CD8-positive, alpha-beta memory T cell (primary cell): ENCODE data around the gene PTP4A2. TPM values are rescaled to one million over a fixed set of nuclear protein-coding genes. Genes with fewer than 3 reads are reported as not detected.

Source experiments
- CTCF ChIA-PET: fragments of 350-600 bp; sonication (Branson Sonifier 250); formaldehyde crosslinking; loops from one replicate; lab custom pipeline; 2021; ENCODE audit warnings: antibody characterized with exemption; lab: Charles Lee
- POLR2A ChIA-PET: fragments of 350-600 bp; sonication (Branson Sonifier 250); formaldehyde crosslinking; loops from one replicate; lab custom pipeline; 2021; ENCODE audit warnings: antibody characterized with exemption; lab: Charles Lee
- DNase-seq, 5 donors: peaks; one replicate each; pipeline versions ENCODE4 v3.0.0 to v3.0.0-alpha.2; 2020 to 2022; ENCODE audit warnings: mixed read lengths in 1 of 5
- H3K27ac ChIP-seq: one replicate; pipeline ENCODE4 v1.7.0; 2013; ENCODE audit warnings: low read depth, mild to moderate bottlenecking, low read length, moderate library complexity
- H3K27me3 ChIP-seq: 2 replicates; pipeline ENCODE4 v1.7.0; 2013; ENCODE audit warnings: low read length, mild to moderate bottlenecking; ENCODE audit not compliant: insufficient read depth, poor library complexity, severe bottlenecking
- H3K36me3 ChIP-seq: 2 replicates; pipeline ENCODE4 v1.7.0; 2013; ENCODE audit warnings: mild to moderate bottlenecking, low read length, moderate library complexity; ENCODE audit not compliant: insufficient read depth
- H3K4me1 ChIP-seq: 2 replicates; pipeline ENCODE4 v1.7.0; 2013; ENCODE audit warnings: mild to moderate bottlenecking, low read length, moderate library complexity; ENCODE audit not compliant: insufficient read depth
- H3K4me3 ChIP-seq: 2 replicates; pipeline ENCODE4 v1.7.0; 2013; ENCODE audit warnings: mild to moderate bottlenecking, low read length
- H3K9me3 ChIP-seq: 2 replicates; pipeline ENCODE4 v1.7.0; 2013; ENCODE audit warnings: mild to moderate bottlenecking, low read length
- H3K27ac Mint-ChIP-seq, 8 donors: one replicate each; pipeline ENCODE4 v1.8.0; 2020 to 2021; ENCODE audit warnings: mixed read lengths in 8 of 8, mild to moderate bottlenecking in 6 of 8, inconsistent platforms in 3 of 8, moderate library complexity in 3 of 8
- H3K27me3 Mint-ChIP-seq, 2 donors: one replicate each; pipeline ENCODE4 v1.8.0; 2020 to 2021; ENCODE audit warnings: mixed read lengths in 2 of 2, mild to moderate bottlenecking in 1 of 2, moderate library complexity in 1 of 2
- H3K36me3 Mint-ChIP-seq, 3 donors: one replicate each; pipeline ENCODE4 v1.8.0; 2020 to 2021; ENCODE audit warnings: mixed read lengths in 3 of 3, inconsistent platforms in 1 of 3, mild to moderate bottlenecking in 1 of 3
- H3K4me1 Mint-ChIP-seq, 3 donors: one replicate each; pipeline ENCODE4 v1.8.0; 2020 to 2021; ENCODE audit warnings: mixed read lengths in 3 of 3, inconsistent platforms in 1 of 3, mild to moderate bottlenecking in 1 of 3
- H3K4me3 Mint-ChIP-seq, 7 donors: one replicate each; pipeline ENCODE4 v1.8.0; 2020 to 2021; ENCODE audit warnings: mixed read lengths in 7 of 7, mild to moderate bottlenecking in 6 of 7, moderate library complexity in 4 of 7, inconsistent platforms in 2 of 7
- H3K9me3 Mint-ChIP-seq, 5 donors: one replicate each; pipeline ENCODE4 v1.8.0; 2020 to 2022; ENCODE audit warnings: mixed read lengths in 5 of 5, mild to moderate bottlenecking in 3 of 5, moderate library complexity in 2 of 5, inconsistent platforms in 1 of 5
- polyA plus RNA-seq: library from polyadenylated mRNA; unstranded; fragments of 300-500 nt; fragmentation: Illumina TruSeq; gene quantifications from one replicate; pipeline ENCODE4 v1.2.3, GENCODE V29; 2021
- total RNA-seq, 2 experiments: library from RNA; stranded (reverse); gene quantifications; one replicate each; pipeline ENCODE4 v1.2.3, GENCODE V29; 2021

The PTP4A2 gene
- total and polyA plus RNA-seq, 3 experiments from 2014 or later, result 339 to 598 (median 368) TPM

DNA sequence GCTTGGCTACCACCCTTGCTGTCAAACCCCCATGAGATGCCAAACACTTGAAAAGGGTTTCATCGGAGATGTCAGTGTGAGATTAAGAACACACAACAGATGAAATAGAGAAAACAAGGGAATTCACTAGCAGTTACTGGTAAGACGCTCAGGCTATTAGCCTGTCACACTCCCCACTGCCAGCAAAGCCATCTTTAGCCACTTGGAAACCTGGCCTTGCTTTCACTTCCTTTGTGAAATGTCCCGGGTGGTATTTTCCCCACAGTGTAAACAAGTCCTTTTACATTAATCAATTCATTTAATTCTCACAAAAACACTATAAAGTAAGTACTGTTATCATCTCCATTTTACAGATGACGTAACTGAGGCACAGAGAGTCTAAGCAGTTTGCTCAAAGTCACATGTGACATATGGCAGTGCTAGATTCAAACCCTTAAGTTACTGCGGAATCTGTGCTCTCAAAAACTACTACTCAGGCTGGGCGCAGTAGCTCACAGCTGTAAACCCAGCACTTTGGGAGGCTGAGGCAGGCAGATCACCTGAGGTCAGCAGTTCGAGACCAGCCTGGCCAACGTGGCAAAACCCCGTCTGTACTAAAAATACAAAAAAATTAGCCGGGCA, 42.8 kb upstream of the PTP4A2 start:
- ChIA-PET CTCF (interaction anchor here (1.6 kb wide), 1 partner anchor 40 kb away, joined by 3 read pairs; no protein-coding TSS in a partner anchor), POLR2A (no interaction called here)
- H3K27me3 ChIP-seq, result no peaks in the 10 kb centered on the region
- no peaks in the 10 kb centered on the region for H3K9me3 ChIP-seq
- Mint-ChIP-seq H3K4me3 (peak overlapping the region in 5 of 7 donors; percentile 22 to 87 (median 55)), H3K27me3 (no peaks in the 10 kb centered on the region), H3K27ac (peak overlapping the region; percentile 54 to 97 (median 84)), H3K36me3 (no peaks in the 10 kb centered on the region), H3K9me3 (no peaks in the 10 kb centered on the region), H3K4me1 (peaks cover 52 to 59% (median 57%) of the 10 kb centered on the region in 3 donors)
- DNase-seq, result no peak
- no peak overlapping the region for H3K4me3 ChIP-seq
- no peaks in the 10 kb centered on the region for H3K36me3 ChIP-seq
- H3K27ac ChIP-seq, result no peak overlapping the region
- peaks cover 52% of the 10 kb centered on the region for H3K4me1 ChIP-seq

GRCh38 chr1:31978843-31979400, 40.8 kb upstream of the PTP4A2 start:
- H3K4me1 Mint-ChIP-seq, result peaks cover 40 to 44% (median 41%) of the 10 kb centered on the region in 3 donors
- no peak for DNase-seq
- no peaks in the 10 kb centered on the region for H3K27me3 ChIP-seq
- no peak overlapping the region for H3K4me3 ChIP-seq
- no peak overlapping the region for H3K27ac ChIP-seq
- H3K27me3 Mint-ChIP-seq, result no peaks in the 10 kb centered on the region
- H3K4me3 Mint-ChIP-seq, result no peak overlapping the region
- H3K9me3 ChIP-seq, result no peaks in the 10 kb centered on the region
- H3K36me3 ChIP-seq, result no peaks in the 10 kb centered on the region
- H3K9me3 Mint-ChIP-seq, result no peaks in the 10 kb centered on the region
- peaks cover 32% of the 10 kb centered on the region for H3K4me1 ChIP-seq
- ChIA-PET CTCF (interaction anchor here (1.5 kb wide), 1 partner anchor 15 kb away, joined by 3 read pairs; no protein-coding TSS in a partner anchor), POLR2A (no interaction called here)
- peak overlapping the region in 3 of 8 donors; percentile 46 to 82 (median 69) for H3K27ac Mint-ChIP-seq
- H3K36me3 Mint-ChIP-seq, result no peaks in the 10 kb centered on the region

DNA sequence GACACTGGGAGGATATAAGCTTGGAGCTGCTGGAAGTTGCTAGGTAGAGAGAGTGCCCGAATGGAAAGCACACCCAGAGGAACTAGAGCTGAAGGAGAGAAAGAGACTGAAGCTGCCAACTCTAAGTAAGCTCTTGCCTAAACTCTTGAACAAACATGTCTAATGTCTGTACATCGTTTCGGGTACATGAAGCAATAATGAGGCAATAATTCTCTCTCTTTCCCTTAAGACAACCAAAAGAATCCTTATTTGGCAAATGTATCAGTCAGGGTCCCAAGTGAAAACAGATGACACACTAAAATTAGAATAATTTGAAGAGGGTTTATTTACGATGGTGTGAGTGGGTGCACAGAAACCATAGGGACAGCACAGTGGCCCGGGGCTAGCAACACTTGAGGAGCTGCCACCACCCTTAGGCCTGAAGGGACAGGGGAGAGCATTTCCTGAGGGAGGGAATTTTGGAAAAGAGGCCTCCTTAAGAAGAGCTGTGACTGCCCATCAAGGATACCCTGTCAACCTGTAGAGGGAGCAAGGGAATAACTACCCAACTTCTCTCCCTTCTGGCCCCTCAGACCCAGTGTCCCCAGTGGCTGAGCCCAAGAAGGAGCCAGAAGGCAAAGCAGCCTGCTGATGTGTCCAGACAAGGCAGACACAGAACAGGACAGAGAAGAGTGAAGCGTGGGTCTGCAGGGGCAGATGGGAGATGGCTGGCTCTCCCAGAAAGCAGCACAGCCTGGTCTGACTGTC, 39.4 kb upstream of the PTP4A2 start:
- Mint-ChIP-seq H3K36me3 (no peaks in the 10 kb centered on the region), H3K4me3 (no peak overlapping the region), H3K4me1 (peaks cover 27 to 31% (median 28%) of the 10 kb centered on the region in 3 donors), H3K27me3 (no peaks in the 10 kb centered on the region), H3K9me3 (no peaks in the 10 kb centered on the region), H3K27ac (peak overlapping the region in 3 of 8 donors; percentile 41 to 90 (median 72))
- H3K9me3 ChIP-seq, result no peaks in the 10 kb centered on the region
- no peaks in the 10 kb centered on the region for H3K36me3 ChIP-seq
- H3K27ac ChIP-seq, result no peak overlapping the region
- H3K27me3 ChIP-seq, result no peaks in the 10 kb centered on the region
- peaks cover 18% of the 10 kb centered on the region for H3K4me1 ChIP-seq
- no peak overlapping the region for H3K4me3 ChIP-seq
- POLR2A ChIA-PET, result no interaction called here
- CTCF ChIA-PET, result interaction anchor here (0.6 to 1.5 kb wide), 5 partner anchors 14 to 188 kb away, joined by 3 to 5 read pairs (median 3); partner anchors contain the start of gene PTP4A2
- DNase-seq, result no peak

DNA sequence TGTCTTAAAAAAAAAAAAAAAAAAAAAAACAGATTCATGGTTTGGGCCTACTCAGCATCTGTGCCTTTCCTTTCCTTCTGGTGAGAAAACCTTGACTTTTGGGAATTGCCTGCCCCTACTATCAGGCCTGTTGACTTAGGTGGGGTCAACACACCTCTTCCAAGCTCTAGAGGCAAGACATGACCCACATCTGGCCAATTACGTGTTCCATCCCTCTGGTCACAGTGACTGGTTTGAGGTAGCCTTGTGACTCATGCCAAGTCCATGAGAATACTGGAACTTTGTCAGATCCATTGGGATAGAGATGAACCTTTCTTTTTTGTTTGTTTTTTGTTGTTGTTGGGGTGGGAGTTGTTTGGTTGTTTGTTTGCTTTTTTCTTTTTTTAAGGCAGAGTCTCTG, 38.2 kb upstream of the PTP4A2 start:
- Histone ChIP-seq H3K4me1 (peaks cover 9% of the 10 kb centered on the region), H3K36me3 (no peaks in the 10 kb centered on the region), H3K27ac (no peak overlapping the region), H3K27me3 (no peaks in the 10 kb centered on the region), H3K9me3 (no peaks in the 10 kb centered on the region), H3K4me3 (no peak overlapping the region)
- no peaks in the 10 kb centered on the region for H3K9me3 Mint-ChIP-seq
- ChIA-PET POLR2A (no interaction called here), CTCF (interaction anchor here (1.6 to 1.9 kb wide), 2 partner anchors 12 to 36 kb away, joined by 3 to 5 read pairs; no protein-coding TSS in a partner anchor)
- no peak for DNase-seq
- H3K4me1 Mint-ChIP-seq, result peaks cover 16 to 19% (median 17%) of the 10 kb centered on the region in 3 donors
- no peak overlapping the region for H3K4me3 Mint-ChIP-seq
- peak overlapping the region in 2 of 8 donors; percentile 31 to 60 for H3K27ac Mint-ChIP-seq
- no peaks in the 10 kb centered on the region for H3K27me3 Mint-ChIP-seq
- H3K36me3 Mint-ChIP-seq, result no peaks in the 10 kb centered on the region

- Mint-ChIP-seq H3K27me3 (no peaks in the 10 kb centered on the region), H3K27ac (no peak overlapping the region), H3K4me1 (no peaks in the 10 kb centered on the region), H3K9me3 (no peaks in the 10 kb centered on the region), H3K4me3 (no peak overlapping the region), H3K36me3 (no peaks in the 10 kb centered on the region)
- H3K9me3 ChIP-seq, result no peaks in the 10 kb centered on the region
- DNase-seq, result no peak
- CTCF ChIA-PET, result interaction anchor here (0.7 to 1.2 kb wide), 4 partner anchors 23 to 182 kb away, joined by 3 to 4 read pairs (median 3); no protein-coding TSS in a partner anchor
- H3K27ac ChIP-seq, result no peak overlapping the region
- H3K27me3 ChIP-seq, result no peaks in the 10 kb centered on the region
- POLR2A ChIA-PET, result no interaction called here
- no peak overlapping the region for H3K4me3 ChIP-seq
- H3K4me1 ChIP-seq, result no peaks in the 10 kb centered on the region
- no peaks in the 10 kb centered on the region for H3K36me3 ChIP-seq
Measured at GRCh38 chr1:31970873-31971272, 32.7 kb upstream of the PTP4A2 start.

GRCh38 chr1:31961536-31961935, 23.4 kb upstream of the PTP4A2 start:
- Mint-ChIP-seq H3K9me3 (no peaks in the 10 kb centered on the region), H3K27me3 (no peaks in the 10 kb centered on the region), H3K27ac (peak overlapping the region in 1 of 8 donors; percentile 31), H3K36me3 (no peaks in the 10 kb centered on the region), H3K4me3 (no peak overlapping the region), H3K4me1 (peaks cover 30 to 64% (median 51%) of the 10 kb centered on the region in 3 donors)
- Histone ChIP-seq H3K4me3 (no peak overlapping the region), H3K9me3 (no peaks in the 10 kb centered on the region), H3K4me1 (peaks cover 41% of the 10 kb centered on the region), H3K27ac (no peak overlapping the region), H3K27me3 (no peaks in the 10 kb centered on the region), H3K36me3 (no peaks in the 10 kb centered on the region)
- CTCF ChIA-PET, result interaction anchor here (1.2 to 7.2 kb wide), 4 partner anchors 20 to 146 kb away, joined by 4 to 136 read pairs (median 34); partner anchors contain the start of genes PTP4A2 and SPOCD1
- POLR2A ChIA-PET, result interaction anchor here (1.0 to 1.2 kb wide), 2 partner anchors 23 to 35 kb away, joined by 3 to 5 read pairs; partner anchors contain the start of gene PTP4A2
- no peak for DNase-seq

- H3K4me3 ChIP-seq, result no peak overlapping the region
- H3K27ac ChIP-seq, result no peak overlapping the region
- ChIA-PET POLR2A (interaction anchor here (0.9 kb wide), 1 partner anchor 16 kb away, joined by 4 read pairs; no protein-coding TSS in a partner anchor), CTCF (interaction anchor here (1.4 to 7.2 kb wide), 4 partner anchors 9 to 144 kb away, joined by 4 to 136 read pairs (median 34); partner anchors contain the start of genes PTP4A2 and SPOCD1)
- Mint-ChIP-seq H3K36me3 (no peaks in the 10 kb centered on the region), H3K27ac (peak overlapping the region; percentile 7 to 89 (median 60)), H3K4me3 (no peak overlapping the region), H3K4me1 (peaks cover 44 to 80% (median 68%) of the 10 kb centered on the region in 3 donors), H3K9me3 (no peaks in the 10 kb centered on the region), H3K27me3 (no peaks in the 10 kb centered on the region)
- H3K4me1 ChIP-seq, result peaks cover 56% of the 10 kb centered on the region
- no peaks in the 10 kb centered on the region for H3K27me3 ChIP-seq
- H3K36me3 ChIP-seq, result no peaks in the 10 kb centered on the region
- no peak for DNase-seq
- H3K9me3 ChIP-seq, result no peaks in the 10 kb centered on the region
Measured at GRCh38 chr1:31959521-31960340, 21.6 kb upstream of the PTP4A2 start.
